GM12864 (cell line): ENCODE measurements around the gene FRMD4B.

Source experiments
- DNase-seq: peaks from one replicate; pipeline ENCODE4 v3.0.0-alpha.2; 2011; ENCODE audit warnings: low read depth
- H3K4me3 ChIP-seq: 2 replicates; pipeline ENCODE4 v1.5.1; 2011; ENCODE audit warnings: mild to moderate bottlenecking, low read depth, low read length, control low read depth
- TF ChIP-seq, protein P1 (sequence below): IDR thresholded peaks from 2 replicates; pipeline ENCODE4 v1.5.1; 2011; ENCODE audit warnings: low read depth, mild to moderate bottlenecking, moderate library complexity, low read length, control low read depth, inconsistent platforms; ENCODE audit errors: missing control alignments

Gene FRMD4B

DNA sequence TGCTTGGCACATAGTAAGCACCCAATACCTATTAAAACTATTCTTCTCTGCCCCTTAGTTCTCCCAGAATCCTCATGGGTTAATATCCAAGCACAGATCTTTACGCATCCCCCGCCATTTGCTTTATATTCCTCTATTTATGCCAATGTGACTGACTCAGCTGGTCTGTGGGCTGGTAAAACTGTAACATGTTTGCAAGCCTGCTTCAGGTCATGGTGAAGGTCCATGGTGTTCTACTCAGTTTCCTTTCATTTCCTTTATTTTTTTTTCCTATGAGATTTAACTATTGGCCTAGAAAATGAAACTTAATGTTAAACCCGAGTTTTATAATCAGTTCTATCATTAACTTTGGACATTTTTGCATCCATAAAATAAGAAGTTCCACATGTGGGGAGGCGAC is 47.0 kb downstream of the FRMD4B start:
- H3K4me3 ChIP-seq = no peak overlapping the region
- DNase-seq = no peak
- TF ChIP-seq, protein P1, sequence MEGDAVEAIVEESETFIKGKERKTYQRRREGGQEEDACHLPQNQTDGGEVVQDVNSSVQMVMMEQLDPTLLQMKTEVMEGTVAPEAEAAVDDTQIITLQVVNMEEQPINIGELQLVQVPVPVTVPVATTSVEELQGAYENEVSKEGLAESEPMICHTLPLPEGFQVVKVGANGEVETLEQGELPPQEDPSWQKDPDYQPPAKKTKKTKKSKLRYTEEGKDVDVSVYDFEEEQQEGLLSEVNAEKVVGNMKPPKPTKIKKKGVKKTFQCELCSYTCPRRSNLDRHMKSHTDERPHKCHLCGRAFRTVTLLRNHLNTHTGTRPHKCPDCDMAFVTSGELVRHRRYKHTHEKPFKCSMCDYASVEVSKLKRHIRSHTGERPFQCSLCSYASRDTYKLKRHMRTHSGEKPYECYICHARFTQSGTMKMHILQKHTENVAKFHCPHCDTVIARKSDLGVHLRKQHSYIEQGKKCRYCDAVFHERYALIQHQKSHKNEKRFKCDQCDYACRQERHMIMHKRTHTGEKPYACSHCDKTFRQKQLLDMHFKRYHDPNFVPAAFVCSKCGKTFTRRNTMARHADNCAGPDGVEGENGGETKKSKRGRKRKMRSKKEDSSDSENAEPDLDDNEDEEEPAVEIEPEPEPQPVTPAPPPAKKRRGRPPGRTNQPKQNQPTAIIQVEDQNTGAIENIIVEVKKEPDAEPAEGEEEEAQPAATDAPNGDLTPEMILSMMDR = no peak

DNA sequence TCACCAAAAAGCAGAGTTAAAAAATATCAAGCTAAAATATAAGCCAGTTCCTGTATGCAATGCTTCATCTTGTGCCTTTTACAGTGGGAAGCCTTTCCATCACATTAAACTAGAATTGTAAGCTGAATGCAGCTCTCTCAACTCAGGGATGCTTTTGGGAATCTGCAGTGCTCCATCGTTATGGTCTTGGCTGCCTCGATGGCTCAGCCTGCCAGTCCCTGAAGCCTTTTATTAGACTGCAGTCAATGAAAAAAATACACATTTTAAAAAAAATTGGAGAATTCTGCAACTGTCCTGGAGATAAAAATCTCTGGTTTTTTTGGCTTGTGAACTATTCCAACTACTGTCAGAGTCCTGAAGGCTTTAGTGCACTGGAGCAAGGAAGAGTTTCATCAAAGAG is 53.0 kb downstream of the FRMD4B start:
- H3K4me3 ChIP-seq = no peak overlapping the region
- TF ChIP-seq, protein P1 = no peak
- no peak for DNase-seq

DNA sequence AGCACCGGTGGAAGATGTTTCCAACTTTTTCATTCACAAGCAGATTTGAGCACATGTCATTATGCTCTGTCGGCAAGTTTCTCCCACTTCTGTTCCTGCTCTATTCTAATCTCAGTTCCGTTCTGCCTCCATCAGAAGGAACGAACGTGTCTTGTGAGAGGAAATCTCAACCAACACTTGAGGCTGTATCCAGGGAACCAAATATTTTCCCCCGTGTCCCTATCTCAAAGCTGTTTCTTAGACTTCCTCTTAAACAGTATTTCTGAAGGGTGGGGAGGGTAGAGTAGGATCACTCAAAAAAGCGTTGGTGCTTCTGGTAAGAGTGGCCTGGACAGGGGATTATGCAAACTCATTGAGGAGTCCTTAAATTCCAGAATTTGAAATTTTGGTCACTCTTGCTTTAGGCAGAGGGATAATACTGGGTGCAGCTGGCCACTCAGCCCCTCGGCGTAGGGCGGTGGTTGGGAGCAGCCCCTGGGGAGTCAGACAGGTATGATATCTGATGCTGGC is 54.9 kb downstream of the FRMD4B start:
- TF ChIP-seq, protein P1 = no peak
- no peak overlapping the region for H3K4me3 ChIP-seq
- DNase-seq = no peak

DNA sequence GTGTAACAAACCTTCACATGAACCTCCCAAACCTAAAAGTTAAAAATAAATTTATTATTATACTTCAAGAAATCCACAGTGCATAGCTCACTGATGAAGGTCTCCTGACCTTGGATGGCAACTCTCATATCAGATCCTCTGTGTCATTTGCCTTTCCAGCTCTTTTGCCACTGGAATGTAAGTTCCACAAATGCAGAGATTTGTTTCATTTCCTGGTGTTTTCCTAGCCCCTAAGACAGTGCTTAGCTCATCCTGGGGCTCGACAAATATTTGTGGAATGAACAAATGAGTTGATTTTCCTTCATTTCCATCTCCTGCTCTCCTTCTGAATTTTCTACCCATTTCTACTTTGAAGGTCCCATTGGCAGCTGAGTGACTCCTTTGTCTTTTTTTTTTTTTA is 56.0 kb downstream of the FRMD4B start:
- TF ChIP-seq, protein P1 = no peak
- no peak for DNase-seq
- no peak overlapping the region for H3K4me3 ChIP-seq

DNA sequence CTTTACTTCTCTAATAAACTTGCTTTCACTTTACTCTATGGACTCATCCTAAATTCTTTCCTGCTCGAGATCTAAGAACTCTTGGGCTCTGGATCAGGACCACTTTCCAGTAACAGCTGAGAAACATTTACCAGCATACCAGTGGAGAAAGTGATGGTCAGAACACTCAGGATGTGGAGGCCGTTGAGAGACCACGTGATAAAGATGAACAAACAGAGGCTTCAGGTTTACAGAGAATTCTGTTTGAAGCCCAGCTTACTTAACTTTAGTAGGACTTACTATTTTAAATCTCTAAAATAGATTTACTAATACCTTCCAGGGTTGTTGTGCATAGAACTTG is 57.0 kb downstream of the FRMD4B start:
- DNase-seq = no peak
- no peak overlapping the region for H3K4me3 ChIP-seq
- TF ChIP-seq, protein P1 = no peak

DNA sequence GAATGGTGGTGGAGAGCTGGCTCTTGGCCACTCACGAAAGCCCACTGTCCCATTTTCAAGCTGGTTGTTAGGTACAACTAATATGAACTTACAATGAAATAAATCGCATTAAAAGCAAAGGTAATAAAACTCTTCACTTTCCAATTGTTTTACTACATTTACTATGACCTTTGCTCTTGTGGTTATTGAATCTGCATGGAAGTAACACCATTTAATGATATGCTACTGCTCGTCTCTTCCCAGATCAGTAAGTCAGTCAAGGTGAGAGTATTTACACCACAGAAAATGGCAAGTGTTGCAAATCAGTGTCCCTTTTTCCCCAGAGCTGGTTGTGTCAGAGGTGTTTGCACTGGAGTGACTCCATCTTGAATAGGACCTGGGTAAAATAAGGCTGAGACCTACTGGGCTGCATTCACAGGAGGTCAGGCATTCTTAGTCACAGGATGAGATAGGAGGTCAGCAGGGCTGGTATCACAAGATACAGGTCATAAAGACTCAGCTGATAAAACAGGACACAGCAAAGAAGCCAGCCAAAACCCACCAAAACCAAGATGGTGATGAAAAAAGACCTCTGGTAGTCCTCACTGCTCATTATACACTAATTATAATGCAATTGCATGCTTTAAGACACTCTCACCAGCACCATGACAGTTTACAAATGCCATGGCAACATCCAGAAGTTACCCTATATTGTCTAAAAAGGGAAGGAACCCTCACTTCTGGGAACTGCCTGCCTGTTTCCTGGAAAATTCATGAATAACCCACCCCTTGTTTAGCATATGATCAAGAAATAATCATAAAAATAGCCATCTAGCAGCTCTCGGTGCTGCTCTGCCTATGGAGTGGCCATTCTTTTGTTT is 57.6 kb downstream of the FRMD4B start:
- no peak overlapping the region for H3K4me3 ChIP-seq
- TF ChIP-seq, protein P1 = no peak
- DNase-seq = no peak

DNA sequence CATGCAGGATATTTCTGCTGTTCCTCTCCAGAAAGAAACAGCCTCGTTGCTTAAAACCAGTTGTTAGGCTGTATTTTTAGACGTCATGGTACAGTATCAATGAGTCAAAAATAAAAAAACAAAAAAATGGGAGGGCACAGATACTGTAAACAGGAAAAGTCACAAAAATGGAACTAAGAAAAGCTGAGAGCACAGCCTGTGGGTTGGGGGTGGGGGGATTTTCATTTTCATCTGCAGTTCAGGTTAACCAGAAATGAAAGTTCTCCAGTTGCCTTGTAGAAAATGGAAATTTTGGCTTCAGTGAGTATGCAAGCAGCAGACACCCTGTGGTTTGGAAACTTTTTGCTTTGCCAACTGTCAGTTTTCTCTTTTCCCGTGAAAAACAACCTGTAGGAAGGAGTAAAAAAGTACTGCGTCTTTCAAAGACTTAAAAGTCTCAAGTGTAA is 59.0 kb downstream of the FRMD4B start:
- DNase-seq = peak; percentile 77
- no peak overlapping the region; the same call in 1 of the 2 replicates for H3K4me3 ChIP-seq
- TF ChIP-seq, protein P1 = no peak
